ENCODE results near the gene HDAC4.

HDAC4 gene

GRCh38 chr2:239152916-239153305, 247.9 kb downstream of the HDAC4 start:
- H3K36me3 ChIP-seq (ENCODE audit: insufficient read depth, low read length) = peaks cover 8% of the 10 kb centered on the region; the same call in 1 of the 2 replicates
- no peak for TF ChIP-seq EZH2phosphoT487 (IDR thresholded peaks at IDR 0.05; ENCODE audit: borderline replicate concordance)
- no peak for TF ChIP-seq CTCF (conservative IDR thresholded peaks at IDR 0.05; ENCODE audit: low read length)

GRCh38 chr2:239152239-239152915, 248.4 kb downstream of the HDAC4 start:
- Histone ChIP-seq H3K79me2 (ENCODE audit: insufficient read depth, low read length) (no peaks in the 10 kb centered on the region), H3K9me2 (replicated peaks; ENCODE audit: low read depth, low read length) (no peaks in the 10 kb centered on the region), H2AFZ (ENCODE audit: low read length) (no peak overlapping the region), H3K9me3 (ENCODE audit: insufficient read depth, low read depth, low read length) (no peaks in the 10 kb centered on the region), H3F3A (ENCODE audit: low read depth) (no peaks in the 10 kb centered on the region), H3K4me1 (ENCODE audit: insufficient read depth, low read length, poor library complexity, severe bottlenecking) (peaks cover 7% of the 10 kb centered on the region), H3K4me2 (ENCODE audit: low read depth, low read length, poor library complexity, severe bottlenecking) (no peak overlapping the region), H3K36me3 (ENCODE audit: insufficient read depth, low read length) (peaks cover 8% of the 10 kb centered on the region; the same call in 1 of the 2 replicates), H3K27me3 (ENCODE audit: insufficient read depth, low read length, poor library complexity, severe bottlenecking) (no peaks in the 10 kb centered on the region), H4K20me1 (ENCODE audit: insufficient read depth, low read length, poor library complexity, severe bottlenecking) (no peaks in the 10 kb centered on the region), H3K4me3 (ENCODE audit: low read length, poor library complexity, severe bottlenecking) (no peak overlapping the region), H3K9ac (ENCODE audit: low read depth, low read length, poor library complexity, severe bottlenecking) (no peak overlapping the region)
- TF ChIP-seq CTCF (conservative IDR thresholded peaks at IDR 0.05; ENCODE audit: low read length) (no peak), EZH2phosphoT487 (IDR thresholded peaks at IDR 0.05; ENCODE audit: borderline replicate concordance) (no peak)

More at GRCh38 chr2:239152916-239153305, 247.9 kb downstream of the HDAC4 start:
- no peaks in the 10 kb centered on the region for H3K27me3 ChIP-seq (ENCODE audit: insufficient read depth, low read length, poor library complexity, severe bottlenecking)
- no peaks in the 10 kb centered on the region for H3F3A ChIP-seq (ENCODE audit: low read depth)
- H3K4me1 ChIP-seq (ENCODE audit: insufficient read depth, low read length, poor library complexity, severe bottlenecking) = peaks cover 7% of the 10 kb centered on the region
- H4K20me1 ChIP-seq (ENCODE audit: insufficient read depth, low read length, poor library complexity, severe bottlenecking) = no peaks in the 10 kb centered on the region
- no peak overlapping the region for H3K4me2 ChIP-seq (ENCODE audit: low read depth, low read length, poor library complexity, severe bottlenecking)
- H3K9me2 ChIP-seq (replicated peaks; ENCODE audit: low read depth, low read length) = no peaks in the 10 kb centered on the region
- H3K79me2 ChIP-seq (ENCODE audit: insufficient read depth, low read length) = no peaks in the 10 kb centered on the region
- no peak overlapping the region for H3K4me3 ChIP-seq (ENCODE audit: low read length, poor library complexity, severe bottlenecking)
- H3K9me3 ChIP-seq (ENCODE audit: insufficient read depth, low read depth, low read length) = no peaks in the 10 kb centered on the region
- no peak overlapping the region for H2AFZ ChIP-seq (ENCODE audit: low read length)
- H3K9ac ChIP-seq (ENCODE audit: low read depth, low read length, poor library complexity, severe bottlenecking) = no peak overlapping the region

GRCh38 chr2:239151201-239152131, 249.4 kb downstream of the HDAC4 start:
- H3F3A ChIP-seq (ENCODE audit: low read depth) = no peaks in the 10 kb centered on the region
- H3K9me3 ChIP-seq (ENCODE audit: insufficient read depth, low read depth, low read length) = no peaks in the 10 kb centered on the region
- H3K9ac ChIP-seq (ENCODE audit: low read depth, low read length, poor library complexity, severe bottlenecking) = no peak overlapping the region
- TF ChIP-seq CTCF (conservative IDR thresholded peaks at IDR 0.05; ENCODE audit: low read length) (no peak), EZH2phosphoT487 (IDR thresholded peaks at IDR 0.05; ENCODE audit: borderline replicate concordance) (no peak)
- peaks cover 8% of the 10 kb centered on the region; the same call in 1 of the 2 replicates for H3K36me3 ChIP-seq (ENCODE audit: insufficient read depth, low read length)
- no peak overlapping the region for H2AFZ ChIP-seq (ENCODE audit: low read length)
- peaks cover 7% of the 10 kb centered on the region for H3K4me1 ChIP-seq (ENCODE audit: insufficient read depth, low read length, poor library complexity, severe bottlenecking)
- H3K4me3 ChIP-seq (ENCODE audit: low read length, poor library complexity, severe bottlenecking) = no peak overlapping the region
- H3K4me2 ChIP-seq (ENCODE audit: low read depth, low read length, poor library complexity, severe bottlenecking) = no peak overlapping the region
- no peaks in the 10 kb centered on the region for H4K20me1 ChIP-seq (ENCODE audit: insufficient read depth, low read length, poor library complexity, severe bottlenecking)
- no peaks in the 10 kb centered on the region for H3K9me2 ChIP-seq (replicated peaks; ENCODE audit: low read depth, low read length)
- H3K27me3 ChIP-seq (ENCODE audit: insufficient read depth, low read length, poor library complexity, severe bottlenecking) = no peaks in the 10 kb centered on the region
- H3K79me2 ChIP-seq (ENCODE audit: insufficient read depth, low read length) = no peaks in the 10 kb centered on the region

All from Loucy (cell line).